Endothelial cell (in vitro differentiated cells): ENCODE measurements around the gene SLC30A2. TPM values are rescaled to one million over a fixed set of nuclear protein-coding genes. Genes with fewer than 3 reads are reported as not detected.

ENCODE experiments used
- DNase-seq: peaks from one replicate; pipeline ENCODE4 v3.0.0; 2021; ENCODE audit warnings: low spot score
- H3K27ac Mint-ChIP-seq: one replicate; pipeline ENCODE4 v1.8.0; 2021; ENCODE audit warnings: mixed read lengths, inconsistent platforms; ENCODE audit not compliant: unreplicated experiment
- H3K27me3 Mint-ChIP-seq: one replicate; pipeline ENCODE4 v1.8.0; 2021; ENCODE audit warnings: mild to moderate bottlenecking, moderate library complexity, mixed read lengths, inconsistent platforms; ENCODE audit not compliant: unreplicated experiment
- H3K36me3 Mint-ChIP-seq: one replicate; pipeline ENCODE4 v1.8.0; 2021; ENCODE audit warnings: mild to moderate bottlenecking, low read depth, mixed read lengths, inconsistent platforms; ENCODE audit not compliant: unreplicated experiment
- H3K4me1 Mint-ChIP-seq: one replicate; pipeline ENCODE4 v1.8.0; 2021; ENCODE audit warnings: mild to moderate bottlenecking, mixed read lengths, inconsistent platforms; ENCODE audit not compliant: unreplicated experiment
- H3K4me3 Mint-ChIP-seq: one replicate; pipeline ENCODE4 v1.8.0; 2021; ENCODE audit warnings: mild to moderate bottlenecking, mixed read lengths, inconsistent platforms; ENCODE audit not compliant: unreplicated experiment
- H3K9me3 Mint-ChIP-seq: one replicate; pipeline ENCODE4 v1.8.0; 2021; ENCODE audit warnings: mixed read lengths, inconsistent platforms; ENCODE audit not compliant: unreplicated experiment
- total RNA-seq: library from RNA; stranded (reverse); fragmentation: NEBNext Ultra II Directional; extraction: Animal tissue kit (Norgen Biotek cat#: 25700); gene quantifications from one replicate; pipeline ENCODE4 v1.2.1, GENCODE V29; 2021; ENCODE audit not compliant: unreplicated experiment
- TF ChIP-seq, protein P1 (sequence below): fragments of 200-600 bp; sonication (generic); IDR thresholded peaks from one replicate; pipeline ENCODE4 v1.5.0; 2021; ENCODE audit warnings: antibody characterized with exemption; ENCODE audit not compliant: unreplicated experiment

The SLC30A2 gene
- total RNA-seq, 1 donor from 2014 or later, result not detected

GRCh38 chr1:26070296-26070962 is 24.5 kb upstream of the SLC30A2 start:
- TF ChIP-seq, protein P1, sequence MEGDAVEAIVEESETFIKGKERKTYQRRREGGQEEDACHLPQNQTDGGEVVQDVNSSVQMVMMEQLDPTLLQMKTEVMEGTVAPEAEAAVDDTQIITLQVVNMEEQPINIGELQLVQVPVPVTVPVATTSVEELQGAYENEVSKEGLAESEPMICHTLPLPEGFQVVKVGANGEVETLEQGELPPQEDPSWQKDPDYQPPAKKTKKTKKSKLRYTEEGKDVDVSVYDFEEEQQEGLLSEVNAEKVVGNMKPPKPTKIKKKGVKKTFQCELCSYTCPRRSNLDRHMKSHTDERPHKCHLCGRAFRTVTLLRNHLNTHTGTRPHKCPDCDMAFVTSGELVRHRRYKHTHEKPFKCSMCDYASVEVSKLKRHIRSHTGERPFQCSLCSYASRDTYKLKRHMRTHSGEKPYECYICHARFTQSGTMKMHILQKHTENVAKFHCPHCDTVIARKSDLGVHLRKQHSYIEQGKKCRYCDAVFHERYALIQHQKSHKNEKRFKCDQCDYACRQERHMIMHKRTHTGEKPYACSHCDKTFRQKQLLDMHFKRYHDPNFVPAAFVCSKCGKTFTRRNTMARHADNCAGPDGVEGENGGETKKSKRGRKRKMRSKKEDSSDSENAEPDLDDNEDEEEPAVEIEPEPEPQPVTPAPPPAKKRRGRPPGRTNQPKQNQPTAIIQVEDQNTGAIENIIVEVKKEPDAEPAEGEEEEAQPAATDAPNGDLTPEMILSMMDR, result no peak
- Mint-ChIP-seq H3K4me1 (no peaks in the 10 kb centered on the region), H3K4me3 (no peak overlapping the region), H3K27me3 (peaks cover 9% of the 10 kb centered on the region), H3K9me3 (no peaks in the 10 kb centered on the region), H3K27ac (no peak overlapping the region), H3K36me3 (no peaks in the 10 kb centered on the region)
- DNase-seq, result no peak

DNA sequence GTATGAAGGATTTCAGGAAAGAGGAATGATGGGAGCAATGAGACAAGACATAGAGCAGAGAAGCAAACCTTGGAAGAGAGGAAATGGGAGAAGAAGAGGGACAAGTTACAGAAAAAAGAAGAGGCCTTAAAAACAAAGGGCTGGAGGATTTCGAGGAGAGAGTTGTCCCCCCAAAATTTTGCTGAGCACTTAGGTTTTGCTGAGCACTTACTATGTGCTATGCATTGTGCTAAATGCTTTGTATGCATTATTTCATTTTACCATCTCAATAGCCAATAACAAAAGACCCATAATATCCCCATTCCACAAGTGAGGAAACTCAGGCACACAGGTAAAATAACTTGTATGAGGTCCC is 24.0 kb upstream of the SLC30A2 start:
- Mint-ChIP-seq H3K4me3 (no peak overlapping the region), H3K27me3 (peaks cover 9% of the 10 kb centered on the region), H3K4me1 (no peaks in the 10 kb centered on the region), H3K9me3 (no peaks in the 10 kb centered on the region), H3K27ac (no peak overlapping the region), H3K36me3 (no peaks in the 10 kb centered on the region)
- TF ChIP-seq, protein P1, result no peak
- DNase-seq, result no peak

- peaks cover 7% of the 10 kb centered on the region for H3K27me3 Mint-ChIP-seq
- TF ChIP-seq, protein P1, result no peak
- DNase-seq, result no peak
- H3K9me3 Mint-ChIP-seq, result no peaks in the 10 kb centered on the region
- H3K36me3 Mint-ChIP-seq, result no peaks in the 10 kb centered on the region
- H3K27ac Mint-ChIP-seq, result no peak within 1 kb of the TSS
- H3K4me3 Mint-ChIP-seq, result no peak within 1 kb of the TSS
- H3K4me1 Mint-ChIP-seq, result no peaks in the 10 kb centered on the region
These were observed 21.6 kb upstream of the SLC30A2 start, which contains the start of gene TRIM63 for GRCh38 chr1:26067432-26067911. Gene TRIM63 (minus strand): TSS chr1:26067630. CDS start chr1:26067494, 136 bp downstream.

- TF ChIP-seq, protein P1, result no peak
- Mint-ChIP-seq H3K27me3 (peaks cover 5% of the 10 kb centered on the region), H3K27ac (no peak overlapping the region), H3K4me1 (no peaks in the 10 kb centered on the region), H3K9me3 (no peaks in the 10 kb centered on the region), H3K36me3 (no peaks in the 10 kb centered on the region), H3K4me3 (no peak overlapping the region)
- DNase-seq, result no peak
These were observed 20.9 kb upstream of the SLC30A2 start for GRCh38 chr1:26066857-26067256.

GRCh38 chr1:26066160-26066559 is 20.2 kb upstream of the SLC30A2 start:
- Mint-ChIP-seq H3K9me3 (no peaks in the 10 kb centered on the region), H3K27ac (no peak overlapping the region), H3K27me3 (peaks cover 5% of the 10 kb centered on the region), H3K4me3 (no peak overlapping the region), H3K36me3 (no peaks in the 10 kb centered on the region), H3K4me1 (no peaks in the 10 kb centered on the region)
- TF ChIP-seq, protein P1, result no peak
- DNase-seq, result no peak
